GM19395 (cell line): ENCODE data around the gene LETM1.

Experiments used
- ATAC-seq: cut with Tn5 transposase; IDR thresholded peaks from one replicate; pipeline ENCODE4 v1.9.1; 2021; ENCODE audit warnings: mild to moderate bottlenecking, moderate library complexity; ENCODE audit not compliant: unreplicated experiment

Gene LETM1

GRCh38 chr4:1766106-1767060, 89.6 kb downstream of the LETM1 start:
- ATAC-seq, result no peak

- ATAC-seq, result no peak
Observed at GRCh38 chr4:1765409-1766072, 90.4 kb downstream of the LETM1 start.

GRCh38 chr4:1764670-1765069, 91.3 kb downstream of the LETM1 start:
- no peak for ATAC-seq

GRCh38 chr4:1763550-1764080, 92.3 kb downstream of the LETM1 start:
- no peak for ATAC-seq

- ATAC-seq, result no peak
Observed at GRCh38 chr4:1763070-1763549, 92.8 kb downstream of the LETM1 start.

- ATAC-seq, result no peak
Observed at GRCh38 chr4:1762264-1763010, 93.5 kb downstream of the LETM1 start.
